NCI-H1105 treated with DMSO at 0.1 percent for 48 hours (cell line): ENCODE results near the gene NSDHL.

ENCODE experiments used
- DNase-seq: peaks from one replicate; lab custom pipeline; 2025; lab: John Stamatoyannopoulos, UW

The NSDHL gene

DNA sequence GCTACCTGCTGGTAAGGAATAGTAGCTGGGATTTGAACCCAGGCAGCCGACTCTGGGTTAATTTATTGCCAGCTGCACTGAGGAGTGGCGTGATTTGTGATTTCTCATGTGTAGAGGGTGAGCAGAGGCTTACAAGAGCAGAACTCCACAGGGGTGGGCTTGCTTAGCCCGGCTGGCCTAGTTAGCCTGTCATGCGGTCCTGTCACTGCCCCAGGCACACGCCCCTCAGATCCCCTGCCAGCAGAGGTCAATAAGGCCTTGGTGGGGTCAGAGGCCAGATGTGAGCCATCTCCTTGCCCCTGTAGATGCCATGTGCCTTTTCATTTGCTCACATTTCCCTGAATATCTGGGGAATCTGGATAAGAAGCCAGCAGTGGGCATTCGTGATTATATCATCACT, 13.4 kb downstream of the NSDHL start:
- no peak for DNase-seq

DNA sequence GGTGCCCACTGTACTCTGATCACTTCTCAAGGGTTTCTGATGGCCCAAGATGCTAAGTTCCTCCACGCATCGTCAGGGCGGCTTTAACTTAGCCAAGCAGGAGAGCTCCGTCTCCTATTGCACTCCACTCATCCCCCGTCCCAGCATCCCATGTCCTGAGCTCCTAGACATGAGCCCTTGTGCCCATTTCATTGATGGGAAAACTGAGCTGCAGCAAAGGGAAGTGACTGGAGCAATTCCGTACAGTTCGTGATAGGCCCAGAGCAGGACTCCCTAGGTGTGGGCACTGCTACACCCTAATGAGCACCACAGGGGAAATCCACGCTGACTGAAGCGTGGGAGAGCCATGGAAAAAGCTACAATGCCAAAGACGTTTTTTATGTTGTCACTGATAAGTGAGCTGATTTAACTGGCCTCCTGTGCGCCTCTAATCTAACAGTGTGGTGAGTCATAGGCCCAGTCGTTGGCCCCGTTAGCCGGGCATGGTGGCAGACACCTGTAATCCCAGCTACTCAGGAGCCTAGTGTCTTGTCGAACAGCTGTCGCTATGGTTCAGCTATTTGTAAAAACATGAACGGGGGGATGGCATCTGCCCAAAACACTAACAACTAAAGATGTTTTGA, 14.9 kb downstream of the NSDHL start:
- DNase-seq = no peak

DNA sequence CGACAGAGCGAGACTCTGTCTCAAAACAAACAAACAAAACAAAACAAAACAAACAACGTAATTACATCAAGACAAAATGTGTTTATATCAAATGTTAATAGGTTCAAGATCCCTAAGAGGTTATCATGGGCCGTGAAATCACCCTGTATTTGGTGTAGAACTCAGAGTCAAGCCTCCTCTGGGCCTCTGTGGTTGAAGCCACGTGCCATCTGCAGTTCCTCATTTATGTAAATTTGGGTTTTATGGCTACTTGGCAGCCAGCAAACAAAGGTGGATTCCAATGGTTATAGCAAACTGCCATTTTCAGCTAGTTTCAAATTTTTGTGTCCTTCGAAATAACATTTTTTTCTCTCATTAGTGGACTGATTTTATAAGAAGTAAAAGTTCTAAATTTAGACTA, 16.4 kb downstream of the NSDHL start:
- no peak for DNase-seq

DNA sequence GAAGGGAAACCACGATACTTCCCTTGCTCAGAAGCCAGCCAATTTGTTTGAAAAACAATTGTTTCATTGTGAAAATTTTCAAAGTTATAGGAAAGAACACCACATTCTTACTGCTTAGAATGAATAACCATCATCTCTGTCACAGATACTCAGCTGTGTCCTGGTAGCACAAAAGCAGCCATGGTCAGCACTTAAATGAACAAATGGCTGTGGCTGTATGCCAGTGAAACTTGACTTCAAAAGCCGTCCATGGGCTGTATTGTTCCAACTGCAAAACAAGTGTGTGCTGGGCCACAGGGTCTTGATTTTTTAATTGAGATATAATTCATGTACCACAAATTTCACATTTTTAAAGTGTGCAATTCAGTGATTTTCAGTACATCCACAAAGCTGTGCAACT, 19.6 kb downstream of the NSDHL start:
- no peak for DNase-seq

DNA sequence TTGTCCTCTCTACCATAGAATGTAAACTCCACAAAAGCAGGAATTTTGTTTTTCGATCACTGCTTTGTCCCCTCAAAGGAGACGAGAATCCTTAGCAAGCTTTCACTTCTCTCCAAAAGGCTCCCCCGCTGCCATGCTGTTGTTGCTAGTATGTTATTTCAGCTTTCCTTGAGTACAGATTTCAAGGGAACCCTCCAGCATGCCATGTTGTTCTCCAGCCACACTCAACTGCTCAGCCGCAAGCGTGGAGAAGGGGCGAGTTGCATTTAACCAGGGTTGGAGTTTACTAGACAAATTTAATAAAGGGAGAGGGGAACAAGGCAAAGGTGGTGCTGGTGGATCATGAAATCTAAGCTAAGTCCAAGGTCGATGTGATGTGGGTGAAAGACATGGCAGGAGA, 23.1 kb downstream of the NSDHL start:
- DNase-seq = no peak

DNA sequence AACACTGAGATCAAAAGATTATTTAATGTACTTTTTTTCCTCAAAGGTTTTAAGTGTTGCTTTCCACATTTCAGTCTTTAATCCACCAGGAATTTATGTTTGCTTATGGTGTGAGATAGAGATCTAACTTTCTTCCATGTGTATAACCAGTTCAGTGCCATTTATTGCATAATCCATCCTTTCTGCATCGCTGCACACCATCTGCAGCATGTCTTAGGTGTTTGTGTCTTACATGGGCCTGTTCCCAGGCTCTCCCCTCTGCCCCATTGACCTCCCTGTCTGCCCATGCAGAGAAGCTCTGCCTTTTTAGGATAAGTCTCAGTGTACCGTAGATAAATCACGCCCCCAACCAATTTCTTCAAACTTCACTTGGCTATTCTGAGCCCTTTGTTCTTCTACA, 30.3 kb downstream of the NSDHL start:
- no peak for DNase-seq

DNA sequence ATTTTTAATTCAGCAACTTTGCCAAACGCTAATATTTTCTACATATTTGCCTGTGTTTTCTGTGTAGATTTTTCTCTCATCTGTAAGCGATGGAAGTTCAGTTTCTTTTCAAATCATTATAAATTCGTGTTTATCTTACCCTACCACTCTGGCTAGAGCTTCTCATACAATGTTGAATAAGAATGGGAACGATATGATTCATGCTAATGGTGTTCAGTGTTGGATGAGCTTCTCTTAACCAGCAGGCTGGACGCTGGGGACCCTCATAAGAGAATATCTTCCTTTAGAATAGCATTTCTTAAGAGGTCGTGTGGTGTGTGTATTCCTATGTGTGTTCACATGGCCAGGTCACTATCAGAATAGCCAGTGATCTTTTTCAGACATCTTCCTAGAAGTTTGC, 31.0 kb downstream of the NSDHL start:
- no peak for DNase-seq

DNA sequence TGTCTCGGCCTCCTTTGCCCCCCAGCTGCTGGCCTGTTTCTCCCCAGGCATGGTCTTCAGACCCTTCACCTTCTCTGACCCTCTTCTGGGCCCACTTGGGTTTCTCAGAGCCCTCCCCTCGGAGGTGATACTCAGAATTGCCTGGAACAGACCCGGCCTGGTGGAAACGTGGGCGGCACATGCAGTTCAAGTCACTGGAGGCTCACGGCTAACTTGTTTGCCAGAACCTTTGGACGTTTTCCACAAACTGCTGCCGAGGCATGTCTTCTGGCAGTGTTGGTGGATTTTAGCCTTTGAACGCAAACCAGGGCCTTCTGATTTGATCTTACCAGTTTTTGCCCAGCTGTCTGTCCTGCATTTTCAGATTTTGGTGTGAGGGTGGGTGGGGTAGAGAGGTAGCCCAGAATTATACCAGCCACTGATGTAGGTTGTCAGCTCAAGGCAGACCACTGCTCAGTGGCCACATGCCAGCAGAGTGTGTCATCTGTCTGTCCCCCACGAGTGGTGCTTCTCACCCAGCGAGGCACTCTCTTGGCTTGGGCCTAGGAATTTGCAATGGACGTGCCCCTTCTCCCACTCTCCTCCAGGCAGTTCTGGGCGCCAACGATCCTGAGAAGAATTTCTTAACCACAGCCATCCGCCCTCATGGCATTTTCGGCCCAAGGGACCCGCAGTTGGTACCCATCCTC, 34.5 kb downstream of the NSDHL start:
- no peak for DNase-seq

DNA sequence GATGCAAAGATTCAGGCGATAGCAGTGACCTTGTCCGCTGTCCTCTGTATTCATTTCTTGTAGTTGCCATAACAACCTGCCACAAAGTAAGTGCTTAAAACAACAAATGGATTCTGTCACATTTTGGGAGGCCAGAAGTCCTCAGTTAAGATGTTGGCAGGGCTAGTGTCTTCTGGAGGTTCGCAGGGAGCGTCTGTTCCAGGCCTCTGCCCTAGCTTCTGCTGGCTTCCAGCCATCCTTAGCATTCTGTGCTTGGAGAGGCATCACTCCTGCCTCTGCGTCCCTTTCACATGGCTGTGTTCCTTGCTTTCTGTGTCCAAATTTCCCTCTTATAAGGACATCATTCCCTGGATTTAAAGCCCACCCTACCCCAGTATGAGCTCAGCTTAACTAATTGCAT, 35.5 kb downstream of the NSDHL start:
- DNase-seq = no peak

DNA sequence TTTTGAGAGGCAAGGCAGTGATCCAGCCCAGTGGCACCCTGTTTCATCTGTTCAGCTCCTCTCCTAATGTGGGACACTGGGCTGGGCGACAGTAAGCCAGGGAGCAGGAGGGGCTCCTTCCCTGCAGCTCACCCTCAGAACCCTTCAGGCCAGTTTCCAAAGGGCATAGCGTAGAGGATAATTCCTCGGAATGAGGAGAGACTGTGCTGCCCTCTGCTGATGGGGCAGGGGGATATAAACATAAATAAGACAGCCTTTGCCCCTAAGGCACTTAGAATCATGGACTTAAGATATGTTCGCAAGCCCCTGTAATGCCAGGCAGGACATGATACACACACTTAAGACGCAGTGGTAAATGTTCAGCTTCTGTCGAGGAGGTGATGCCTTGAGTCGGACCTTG, 39.1 kb downstream of the NSDHL start:
- DNase-seq = no peak

DNA sequence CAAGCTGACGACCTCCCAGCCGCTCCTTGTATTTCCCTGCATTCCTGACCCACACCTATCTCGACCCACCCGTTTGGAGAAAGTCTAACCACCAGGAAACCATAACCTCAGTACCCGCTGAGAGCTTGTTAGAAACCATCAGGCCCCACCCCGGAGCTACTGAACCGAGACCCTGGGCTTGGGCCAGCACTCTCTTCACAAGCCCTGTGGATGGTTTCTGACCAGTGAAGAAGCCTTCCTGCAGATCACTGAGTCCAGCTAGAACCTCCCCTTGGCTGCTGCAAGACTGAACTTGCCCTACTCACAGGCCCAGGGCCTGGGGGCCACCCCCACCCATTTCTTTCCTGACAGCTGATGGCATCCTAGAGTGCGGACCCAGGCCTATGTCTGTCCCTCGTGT, 40.4 kb downstream of the NSDHL start:
- no peak for DNase-seq

DNA sequence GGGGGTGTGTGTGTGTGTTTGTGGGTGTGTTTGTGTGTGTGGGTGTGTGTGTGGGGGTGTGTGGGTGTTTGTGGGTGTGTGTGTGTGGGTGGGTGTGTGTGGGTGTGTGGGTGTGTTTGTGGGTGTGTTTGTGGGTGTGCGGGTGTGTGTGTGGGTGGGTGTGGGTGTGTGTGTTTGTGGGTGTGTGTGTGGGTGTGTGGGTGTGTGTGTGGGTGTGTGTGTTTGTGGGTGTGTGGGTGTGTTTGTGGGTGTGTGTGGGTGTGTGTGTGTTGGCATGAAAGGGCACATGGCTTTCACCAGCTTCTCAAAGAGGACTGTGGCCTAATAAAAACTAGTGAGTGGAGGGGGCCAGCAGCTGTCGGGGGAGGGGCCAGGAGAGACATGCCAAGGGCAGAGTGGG, 41.7 kb downstream of the NSDHL start:
- no peak for DNase-seq

DNA sequence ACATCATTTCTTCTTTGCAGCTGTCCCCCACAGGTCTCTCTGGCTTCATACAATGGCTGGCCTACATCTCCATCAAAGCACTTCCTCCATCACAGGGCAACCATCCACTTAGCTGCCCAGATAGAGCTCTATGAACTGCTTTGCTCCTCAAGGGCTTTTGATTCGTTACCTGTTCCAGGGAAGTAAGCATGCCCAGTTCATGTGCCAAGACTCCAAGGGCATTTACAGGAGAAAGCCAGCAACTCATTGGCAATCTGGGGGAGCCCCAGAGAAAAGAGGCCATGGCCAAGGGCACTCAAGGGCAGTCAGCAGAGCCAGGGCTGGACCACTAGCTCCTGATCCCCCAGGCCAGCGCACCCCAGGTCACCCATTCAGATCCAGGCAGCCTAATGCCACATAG, 42.5 kb downstream of the NSDHL start:
- DNase-seq = no peak

DNA sequence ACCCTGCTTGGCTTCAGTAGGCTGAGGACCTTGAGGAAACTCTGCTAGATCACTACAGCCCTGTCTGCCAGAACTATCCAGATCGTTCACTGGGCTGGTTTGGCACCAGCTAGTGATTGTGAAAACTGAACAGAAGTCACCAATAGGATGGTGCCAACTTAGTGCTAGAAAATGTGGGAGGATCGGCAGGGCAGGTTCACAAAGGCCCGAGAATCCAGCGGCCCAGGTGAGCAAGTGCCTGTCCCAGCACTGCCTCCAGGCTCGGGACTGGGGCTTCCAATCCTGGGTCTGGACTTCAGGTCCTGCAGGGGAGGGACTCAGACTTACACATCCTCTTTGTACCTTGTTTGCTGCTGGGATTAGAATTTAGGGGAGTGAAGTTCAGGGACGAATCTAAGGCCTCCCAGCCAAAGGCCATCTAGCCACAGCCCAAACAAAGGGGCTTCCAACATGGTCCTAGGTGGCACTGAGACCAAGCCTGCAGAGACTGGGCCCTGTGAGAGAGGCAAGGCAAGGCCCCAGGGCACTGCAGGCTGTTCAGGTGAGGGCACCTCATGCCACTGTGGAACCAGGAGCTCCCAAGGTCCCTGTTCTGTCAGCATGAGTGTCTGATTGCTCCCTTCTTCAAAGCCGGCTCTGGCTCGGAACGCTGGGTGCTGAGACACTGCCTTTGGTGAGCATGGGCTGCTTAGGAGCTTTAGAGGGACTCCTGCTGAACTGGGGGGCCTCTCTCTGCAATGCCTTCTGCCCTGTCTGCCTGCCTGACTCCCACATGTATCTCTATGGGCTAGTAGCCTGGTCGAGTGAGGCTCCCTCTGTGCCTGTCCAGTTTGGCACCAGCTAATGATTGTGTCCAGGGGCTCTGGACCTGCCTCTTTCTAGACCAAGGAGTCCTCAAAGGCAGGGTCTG, 46.3 kb downstream of the NSDHL start:
- DNase-seq = no peak

DNA sequence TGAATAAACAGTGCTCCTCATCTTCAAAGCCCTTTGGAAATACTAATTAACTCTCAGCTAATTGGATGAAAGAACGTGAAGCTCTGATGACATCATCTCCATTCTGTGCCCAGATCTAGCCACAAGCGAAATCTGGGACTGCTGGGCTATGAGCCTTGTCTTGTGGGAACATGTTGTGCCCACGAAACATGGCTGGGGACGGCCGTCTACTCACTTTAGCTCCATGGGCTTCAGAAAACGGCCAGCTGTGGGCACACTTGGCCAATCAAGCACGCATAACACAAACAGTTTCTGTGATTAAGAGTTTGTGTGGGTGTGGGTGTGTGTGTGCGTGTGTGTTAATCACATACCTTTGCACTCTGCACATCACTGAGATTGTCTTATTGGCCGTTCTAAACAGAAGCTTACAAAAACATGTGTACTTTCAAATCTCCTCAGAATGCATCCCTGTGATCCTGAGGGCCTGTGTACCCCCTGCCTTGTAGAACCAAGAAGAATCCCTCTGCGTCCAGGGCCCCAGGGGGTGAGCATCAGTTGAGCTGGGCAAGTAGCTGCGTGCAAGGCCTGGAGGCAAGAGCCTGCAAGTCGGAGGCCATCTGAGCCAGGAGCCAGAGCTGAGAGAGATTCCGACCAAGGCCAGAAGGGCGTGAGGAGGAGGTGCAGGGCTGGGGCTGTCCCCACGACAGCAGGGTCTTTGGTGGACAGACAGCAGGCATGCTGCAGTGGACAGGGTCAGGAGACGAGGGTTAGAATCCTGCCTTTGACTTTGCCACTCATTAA, 48.3 kb downstream of the NSDHL start:
- no peak for DNase-seq

DNA sequence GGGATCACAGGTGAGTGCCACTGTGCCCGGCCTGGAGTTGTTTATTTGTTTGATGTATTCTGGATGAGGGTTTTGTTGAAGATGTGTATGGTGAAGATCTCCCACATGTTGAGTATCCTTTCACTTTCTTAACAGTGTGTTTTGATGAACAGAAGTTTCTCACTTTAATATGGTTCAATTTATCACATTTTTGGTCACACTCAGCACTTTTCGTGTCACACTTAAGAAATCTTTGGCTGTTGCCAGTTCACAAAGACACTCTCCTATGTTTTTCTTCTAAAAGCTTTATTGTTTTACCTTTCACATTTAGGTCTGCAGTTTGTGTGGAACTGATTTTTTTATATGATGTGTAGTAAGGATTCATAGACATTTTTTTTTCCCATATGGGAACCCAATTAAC, 50.4 kb downstream of the NSDHL start:
- no peak for DNase-seq

DNA sequence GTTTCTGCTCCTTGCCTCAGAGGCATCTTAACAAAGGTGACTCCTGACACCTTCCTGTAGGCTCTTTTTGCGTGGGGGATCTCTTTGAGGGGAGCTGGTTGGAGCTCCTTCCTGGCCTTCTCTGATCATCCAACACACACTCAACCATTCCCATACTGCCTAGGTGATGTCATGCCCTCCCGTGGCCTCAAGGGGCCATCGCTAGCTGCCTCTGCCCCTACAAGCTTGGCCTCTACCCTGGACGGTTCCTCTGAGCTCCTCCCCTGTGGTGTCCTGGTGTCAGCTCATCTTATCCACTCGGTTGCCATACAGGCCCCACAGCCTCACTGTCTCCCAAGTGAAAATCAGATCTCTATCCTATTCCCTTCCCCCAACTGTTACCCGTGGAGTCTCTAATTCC, 53.3 kb downstream of the NSDHL start:
- no peak for DNase-seq

DNA sequence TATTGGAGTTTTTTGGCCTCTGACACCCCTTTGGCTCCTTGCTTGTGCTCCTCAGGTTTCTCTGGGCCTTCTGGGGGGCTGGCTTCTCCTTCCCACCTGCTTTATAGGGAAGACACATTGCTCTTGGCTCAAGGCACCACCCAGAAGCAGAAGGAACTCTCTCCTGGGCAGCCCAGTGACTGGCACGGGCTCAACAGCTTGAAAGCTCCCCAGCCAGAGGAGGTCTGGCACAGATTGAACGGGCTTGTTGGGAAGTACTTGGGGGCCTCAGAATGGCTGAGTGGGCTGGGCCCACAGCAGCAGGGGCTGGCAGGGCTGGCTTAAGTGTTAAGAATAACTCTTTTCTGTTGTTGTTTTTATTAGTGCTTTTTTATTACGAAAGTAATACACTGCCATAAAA, 55.9 kb downstream of the NSDHL start:
- DNase-seq = no peak

DNA sequence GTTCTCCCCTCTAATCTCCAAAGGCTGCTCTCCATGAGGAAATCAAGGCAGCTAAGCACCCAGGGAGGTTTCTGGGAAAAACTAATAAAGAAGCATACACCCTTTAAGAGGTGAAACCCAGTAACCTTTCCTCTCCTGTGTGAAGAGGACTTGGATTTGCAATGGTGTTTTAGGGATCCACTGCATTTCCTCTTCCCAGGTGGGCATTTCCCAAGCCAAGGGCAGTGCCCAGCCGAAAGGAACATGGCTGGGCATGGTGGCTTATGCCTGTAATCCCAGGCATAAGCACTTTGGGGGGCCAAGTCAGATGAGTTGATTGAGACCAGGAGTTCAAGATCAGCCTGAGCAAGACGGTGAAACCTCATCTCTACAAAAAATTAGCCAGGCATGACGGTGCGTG, 61.6 kb downstream of the NSDHL start:
- DNase-seq = no peak

DNA sequence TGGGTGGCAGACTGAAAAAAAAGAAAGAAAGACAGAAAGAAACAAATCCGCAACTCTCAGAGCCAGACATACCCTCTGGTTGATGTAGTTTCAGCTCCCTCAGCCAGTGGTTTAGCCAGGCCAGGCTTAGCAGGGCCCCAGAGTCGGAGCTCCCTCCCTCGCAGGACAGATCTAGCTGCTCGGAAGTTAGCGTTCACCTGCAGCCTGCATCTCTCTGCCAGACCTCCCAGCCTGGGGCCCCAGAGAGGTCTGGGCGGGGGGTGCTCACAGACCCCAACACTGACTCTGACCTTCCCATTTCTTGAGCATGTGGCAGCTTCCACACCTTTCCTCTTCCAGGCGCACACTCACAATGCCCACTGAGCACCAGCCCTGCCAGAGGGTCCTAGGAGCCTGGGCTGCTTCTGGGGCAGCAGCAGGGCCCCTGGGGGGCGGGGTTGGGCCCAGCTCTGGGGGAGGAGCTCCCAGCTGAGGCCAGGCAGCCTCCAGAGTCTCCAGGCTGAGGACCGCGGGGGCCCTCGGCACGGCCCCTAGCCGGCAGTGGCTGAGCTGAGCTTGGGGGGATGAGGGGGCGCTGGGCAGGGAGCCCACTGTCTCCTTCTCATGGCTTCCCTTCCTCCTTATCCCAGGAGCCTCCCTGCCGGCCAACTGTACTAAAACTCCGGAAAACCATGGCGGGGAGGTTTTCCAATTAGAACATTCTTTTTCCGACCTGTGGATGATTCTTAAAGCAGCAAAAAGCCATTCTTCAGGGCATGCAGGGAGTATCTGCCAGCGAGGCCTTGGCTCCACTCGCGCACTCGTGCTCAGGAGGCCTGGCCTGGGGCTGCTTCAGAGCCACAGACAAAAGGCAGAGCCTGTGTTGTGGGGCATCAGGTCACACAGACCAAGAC, 62.4 kb downstream of the NSDHL start:
- no peak for DNase-seq

DNA sequence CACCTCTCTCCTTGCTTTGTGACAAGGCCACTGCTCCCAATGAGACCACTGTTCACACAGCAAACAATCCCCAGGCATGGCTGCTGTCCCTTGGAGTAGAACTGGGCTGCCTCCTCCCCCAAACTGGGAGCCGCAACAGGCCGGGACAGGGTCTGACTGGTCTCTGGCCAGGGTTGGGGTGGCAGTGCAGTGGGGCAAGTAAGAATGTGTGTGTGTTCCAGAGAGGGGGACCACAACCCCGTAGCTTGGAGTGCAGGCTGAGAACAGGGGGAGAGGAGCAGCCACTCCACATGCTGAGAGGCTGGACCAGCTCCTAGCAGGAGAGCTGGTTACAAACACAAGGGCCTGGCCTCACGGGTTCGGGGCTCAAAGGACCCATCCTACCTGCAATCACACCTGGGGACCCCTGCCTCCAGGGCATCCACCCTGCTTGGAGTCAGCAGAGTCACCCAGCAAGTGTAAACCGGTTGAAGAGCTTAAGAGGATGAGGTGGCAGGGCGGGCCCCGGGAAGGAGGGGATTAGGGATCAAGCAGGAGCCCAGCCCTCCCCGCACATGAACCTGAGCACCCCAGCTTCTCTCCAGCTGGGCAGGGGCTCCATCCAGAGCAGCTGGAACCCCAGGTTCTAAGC, 63.2 kb downstream of the NSDHL start:
- DNase-seq = no peak
